Activated CD4-positive, CD25-positive, alpha-beta regulatory T cell treated with anti-CD3 and anti-CD28 coated beads, Interleukin-2, amount 50 U/mL, for 24 hours (primary cell): ENCODE data around the gene RNF150.

Source experiments
- ATAC-seq, 2 donors: fragments of 150-1000 bp; cut with Tn5 transposase; one replicate each; pipeline ENCODE4 v1.10.0; 2021; ENCODE audit warnings: mild to moderate bottlenecking in 1 of 2, moderate library complexity in 1 of 2

Gene RNF150

GRCh38 chr4:141021397-141022110 is 111.7 kb downstream of the RNF150 start:
- ATAC-seq, result no peak

GRCh38 chr4:141020801-141021261 is 112.4 kb downstream of the RNF150 start:
- ATAC-seq, result no peak

GRCh38 chr4:141019768-141020167 is 113.5 kb downstream of the RNF150 start:
- ATAC-seq, result no peak

GRCh38 chr4:141016117-141016798 is 117.0 kb downstream of the RNF150 start:
- no peak for ATAC-seq

- no peak for ATAC-seq
Measured at GRCh38 chr4:141013899-141014298, 119.4 kb downstream of the RNF150 start.

GRCh38 chr4:141011901-141012315 is 121.4 kb downstream of the RNF150 start:
- no peak for ATAC-seq

GRCh38 chr4:141009931-141010330 is 123.3 kb downstream of the RNF150 start:
- ATAC-seq, result no peak

- ATAC-seq, result no peak
Measured at GRCh38 chr4:141009129-141009528, 124.1 kb downstream of the RNF150 start.

- ATAC-seq, result no peak
Measured at GRCh38 chr4:141006242-141006802, 126.9 kb downstream of the RNF150 start.

- no peak for ATAC-seq
Measured at GRCh38 chr4:141004823-141005222, 128.4 kb downstream of the RNF150 start.

GRCh38 chr4:141003193-141003592 is 130.1 kb downstream of the RNF150 start:
- no peak for ATAC-seq

GRCh38 chr4:141002323-141002805 is 130.9 kb downstream of the RNF150 start:
- no peak for ATAC-seq

GRCh38 chr4:140996766-140997165 is 136.5 kb downstream of the RNF150 start:
- ATAC-seq, result no peak

- no peak for ATAC-seq
Measured at GRCh38 chr4:140995058-140995457, 138.2 kb downstream of the RNF150 start.

GRCh38 chr4:140994015-140994414 is 139.3 kb downstream of the RNF150 start:
- ATAC-seq, result no peak

- ATAC-seq, result no peak
Measured at GRCh38 chr4:140993370-140993769, 139.9 kb downstream of the RNF150 start.

- no peak for ATAC-seq
Measured at GRCh38 chr4:140989944-140990343, 143.3 kb downstream of the RNF150 start.

- no peak for ATAC-seq
Measured at GRCh38 chr4:140986045-140986444, 147.2 kb downstream of the RNF150 start.

- no peak for ATAC-seq
Measured at GRCh38 chr4:140982613-140983340, 150.5 kb downstream of the RNF150 start.

GRCh38 chr4:140980426-140981200 is 152.7 kb downstream of the RNF150 start:
- no peak for ATAC-seq

- no peak for ATAC-seq
Measured at GRCh38 chr4:140976768-140977167, 156.5 kb downstream of the RNF150 start.

- no peak for ATAC-seq
Measured at GRCh38 chr4:140971077-140971792, 162.0 kb downstream of the RNF150 start.
